SK-N-SH (cell line): Measurements from ENCODE around the gene PCP4L1.

Experiments used
- FOSL2 ChIP-seq: IDR thresholded peaks from 2 replicates; pipeline ENCODE4 v1.4.0; 2012; ENCODE audit warnings: low read depth, mild to moderate bottlenecking, moderate library complexity, borderline replicate concordance
- GATA2 ChIP-seq: sonication (generic); formaldehyde crosslinking; IDR thresholded peaks from 2 replicates; pipeline ENCODE4 v1.5.0; 2020; ENCODE audit warnings: mild to moderate bottlenecking, missing genetic modification reagents
- POLR2AphosphoS5 ChIP-seq: IDR thresholded peaks from 2 replicates; pipeline ENCODE4 v1.6.1; 2012; ENCODE audit warnings: low read depth, low read length
- TAF1 ChIP-seq: IDR thresholded peaks from 2 replicates; pipeline ENCODE4 v1.6.1; 2012; ENCODE audit warnings: low read depth, mild to moderate bottlenecking, low read length, moderate library complexity, borderline replicate concordance
- USF2 ChIP-seq: fragments of 150-350 bp; IDR thresholded peaks from 2 replicates; pipeline ENCODE4 v1.6.1; 2017; ENCODE audit warnings: antibody characterized with exemption, low read length, low read depth, borderline replicate concordance
- TF ChIP-seq, protein P1 (sequence below): fragments of 200-600 bp; sonication (generic); IDR thresholded peaks from 2 replicates; pipeline ENCODE4 v1.6.1; 2017; ENCODE audit warnings: antibody characterized with exemption, mild to moderate bottlenecking, moderate library complexity

- TF ChIP-seq USF2 (no peak), TAF1 (no peak), FOSL2 (no peak), GATA2 (CRISPR knock-in tag) (no peak), POLR2AphosphoS5 (no peak)
- TF ChIP-seq, protein P1, sequence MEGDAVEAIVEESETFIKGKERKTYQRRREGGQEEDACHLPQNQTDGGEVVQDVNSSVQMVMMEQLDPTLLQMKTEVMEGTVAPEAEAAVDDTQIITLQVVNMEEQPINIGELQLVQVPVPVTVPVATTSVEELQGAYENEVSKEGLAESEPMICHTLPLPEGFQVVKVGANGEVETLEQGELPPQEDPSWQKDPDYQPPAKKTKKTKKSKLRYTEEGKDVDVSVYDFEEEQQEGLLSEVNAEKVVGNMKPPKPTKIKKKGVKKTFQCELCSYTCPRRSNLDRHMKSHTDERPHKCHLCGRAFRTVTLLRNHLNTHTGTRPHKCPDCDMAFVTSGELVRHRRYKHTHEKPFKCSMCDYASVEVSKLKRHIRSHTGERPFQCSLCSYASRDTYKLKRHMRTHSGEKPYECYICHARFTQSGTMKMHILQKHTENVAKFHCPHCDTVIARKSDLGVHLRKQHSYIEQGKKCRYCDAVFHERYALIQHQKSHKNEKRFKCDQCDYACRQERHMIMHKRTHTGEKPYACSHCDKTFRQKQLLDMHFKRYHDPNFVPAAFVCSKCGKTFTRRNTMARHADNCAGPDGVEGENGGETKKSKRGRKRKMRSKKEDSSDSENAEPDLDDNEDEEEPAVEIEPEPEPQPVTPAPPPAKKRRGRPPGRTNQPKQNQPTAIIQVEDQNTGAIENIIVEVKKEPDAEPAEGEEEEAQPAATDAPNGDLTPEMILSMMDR, result no peak
Observed at GRCh38 chr1:161285113-161285512, 26.6 kb downstream of the PCP4L1 start.
